GM13976 (cell line): ENCODE results near the gene PRR36.
"Not testable (repeated sequence)": the region's sequence is repeated elsewhere in the genome, so short reads cannot be mapped to it uniquely, and the experiment has no call there.

Source experiments
- DNase-seq: peaks from one replicate; pipeline ENCODE4 v3.0.0; 2012; ENCODE audit warnings: low spot score
- in situ Hi-C: fragments of 300-500 bp; cut with MboI; formaldehyde crosslinking; loops from one replicate; pipeline ENCODE4 v1.12.0; 2022; ENCODE audit warnings: low sequenced_read_pairs, mixed read lengths, inconsistent platforms; ENCODE audit not compliant: unreplicated experiment
- TF ChIP-seq, protein P1 (sequence below): IDR thresholded peaks from 2 replicates; pipeline ENCODE4 v1.5.1; 2012; ENCODE audit warnings: borderline replicate concordance, mild to moderate bottlenecking; ENCODE audit not compliant: insufficient read depth; ENCODE audit errors: extremely low read depth, missing control alignments, control extremely low read depth

The PRR36 gene

DNA sequence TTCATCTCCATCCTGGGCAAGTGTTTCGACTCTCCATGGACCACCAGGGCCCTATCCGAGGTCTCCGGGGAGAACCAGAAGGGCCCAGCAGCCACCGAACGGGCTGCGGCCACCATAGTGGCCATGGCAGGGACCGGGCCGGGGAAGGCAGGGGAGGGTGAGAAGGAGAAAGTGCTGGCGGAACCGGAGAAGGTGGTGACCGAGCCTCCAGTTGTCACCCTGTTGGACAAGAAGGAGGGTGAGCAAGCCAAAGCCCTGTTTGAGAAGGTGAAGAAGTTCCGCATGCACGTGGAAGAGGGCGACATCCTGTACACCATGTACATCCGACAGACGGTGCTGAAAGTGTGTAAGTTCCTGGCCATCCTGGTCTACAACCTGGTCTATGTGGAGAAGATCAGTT is 24.8 kb upstream of the PRR36 start:
- TF ChIP-seq, protein P1, sequence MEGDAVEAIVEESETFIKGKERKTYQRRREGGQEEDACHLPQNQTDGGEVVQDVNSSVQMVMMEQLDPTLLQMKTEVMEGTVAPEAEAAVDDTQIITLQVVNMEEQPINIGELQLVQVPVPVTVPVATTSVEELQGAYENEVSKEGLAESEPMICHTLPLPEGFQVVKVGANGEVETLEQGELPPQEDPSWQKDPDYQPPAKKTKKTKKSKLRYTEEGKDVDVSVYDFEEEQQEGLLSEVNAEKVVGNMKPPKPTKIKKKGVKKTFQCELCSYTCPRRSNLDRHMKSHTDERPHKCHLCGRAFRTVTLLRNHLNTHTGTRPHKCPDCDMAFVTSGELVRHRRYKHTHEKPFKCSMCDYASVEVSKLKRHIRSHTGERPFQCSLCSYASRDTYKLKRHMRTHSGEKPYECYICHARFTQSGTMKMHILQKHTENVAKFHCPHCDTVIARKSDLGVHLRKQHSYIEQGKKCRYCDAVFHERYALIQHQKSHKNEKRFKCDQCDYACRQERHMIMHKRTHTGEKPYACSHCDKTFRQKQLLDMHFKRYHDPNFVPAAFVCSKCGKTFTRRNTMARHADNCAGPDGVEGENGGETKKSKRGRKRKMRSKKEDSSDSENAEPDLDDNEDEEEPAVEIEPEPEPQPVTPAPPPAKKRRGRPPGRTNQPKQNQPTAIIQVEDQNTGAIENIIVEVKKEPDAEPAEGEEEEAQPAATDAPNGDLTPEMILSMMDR: no peak
- no peak for DNase-seq
- in situ Hi-C loops: no loop called here

DNA sequence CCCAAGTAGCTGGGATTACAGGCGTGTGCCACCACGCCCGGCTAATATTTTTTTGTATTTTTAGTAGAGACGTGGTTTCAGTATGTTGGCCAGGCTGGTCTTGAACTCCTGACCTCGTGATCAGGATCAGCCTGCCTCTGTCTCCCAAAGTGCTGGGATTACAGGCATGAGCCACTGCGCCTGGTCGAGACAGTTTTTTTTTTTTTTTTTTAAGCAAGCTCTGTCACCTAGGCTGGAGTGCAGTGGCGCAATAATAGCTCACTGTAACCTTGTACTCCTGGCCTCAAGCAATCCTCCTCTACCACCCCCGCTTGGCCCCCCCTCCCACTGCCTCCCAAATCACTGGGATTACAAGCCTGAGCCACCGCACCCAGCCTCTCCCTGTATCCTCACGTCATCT is 23.1 kb upstream of the PRR36 start:
- in situ Hi-C loops: no loop called here
- no peak for DNase-seq
- TF ChIP-seq, protein P1: no peak

DNA sequence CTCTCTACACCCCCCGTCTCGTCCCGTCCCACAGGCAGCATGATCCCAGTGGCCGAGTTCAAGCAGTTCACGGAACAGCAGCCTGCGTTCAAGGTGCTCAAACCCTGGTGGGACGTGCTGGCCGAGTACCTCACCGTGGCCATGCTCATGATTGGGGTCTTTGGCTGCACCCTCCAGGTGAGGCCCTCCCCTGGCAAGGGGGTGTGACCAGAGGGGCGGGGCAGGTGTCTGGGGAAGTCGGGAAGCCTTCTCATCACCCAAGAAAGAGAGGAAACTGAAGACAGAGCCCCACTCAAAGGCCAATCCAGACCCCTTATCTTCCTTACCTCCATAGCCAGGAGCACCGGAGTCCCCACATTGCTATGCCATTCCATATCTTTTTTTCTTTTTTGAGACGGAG is 21.4 kb upstream of the PRR36 start:
- TF ChIP-seq, protein P1: no peak
- in situ Hi-C loops: no loop called here
- DNase-seq: no peak

DNA sequence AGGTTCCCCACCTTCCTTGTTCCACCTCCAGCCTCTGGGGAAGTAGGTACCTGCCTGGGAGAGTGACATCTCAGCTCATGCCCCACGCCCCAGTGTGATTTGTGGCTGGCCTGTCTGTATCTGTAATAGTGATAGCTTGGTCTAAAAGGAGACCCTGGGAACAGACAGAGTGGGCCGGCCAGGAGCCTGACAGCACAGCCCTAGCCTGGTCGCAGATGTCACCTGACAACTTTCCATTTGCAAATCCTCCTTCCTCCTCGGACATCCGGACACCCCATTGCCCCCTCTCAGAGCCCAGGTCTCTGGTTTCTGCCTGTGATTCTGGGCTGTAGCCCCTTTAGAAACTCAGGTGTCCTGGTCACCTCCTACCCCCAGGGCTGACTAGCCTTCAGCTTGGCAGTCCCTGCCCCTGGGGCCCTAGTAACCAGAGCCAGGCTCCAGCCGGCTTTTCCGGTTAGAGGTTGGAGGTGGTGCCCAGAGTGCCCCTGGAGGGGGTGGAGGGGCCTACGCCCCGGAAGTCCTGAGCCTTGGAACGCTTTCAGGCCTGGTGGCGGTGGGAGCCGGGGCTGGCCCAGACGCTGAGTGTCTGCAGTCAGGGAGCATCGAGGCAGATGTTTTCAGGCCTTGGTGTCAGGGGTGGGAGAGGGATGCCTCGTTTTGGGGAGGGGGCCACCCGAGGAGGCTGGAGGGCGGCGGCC is 20.6 kb upstream of the PRR36 start:
- in situ Hi-C loops: no loop called here
- no peak for DNase-seq
- TF ChIP-seq, protein P1: no peak

DNA sequence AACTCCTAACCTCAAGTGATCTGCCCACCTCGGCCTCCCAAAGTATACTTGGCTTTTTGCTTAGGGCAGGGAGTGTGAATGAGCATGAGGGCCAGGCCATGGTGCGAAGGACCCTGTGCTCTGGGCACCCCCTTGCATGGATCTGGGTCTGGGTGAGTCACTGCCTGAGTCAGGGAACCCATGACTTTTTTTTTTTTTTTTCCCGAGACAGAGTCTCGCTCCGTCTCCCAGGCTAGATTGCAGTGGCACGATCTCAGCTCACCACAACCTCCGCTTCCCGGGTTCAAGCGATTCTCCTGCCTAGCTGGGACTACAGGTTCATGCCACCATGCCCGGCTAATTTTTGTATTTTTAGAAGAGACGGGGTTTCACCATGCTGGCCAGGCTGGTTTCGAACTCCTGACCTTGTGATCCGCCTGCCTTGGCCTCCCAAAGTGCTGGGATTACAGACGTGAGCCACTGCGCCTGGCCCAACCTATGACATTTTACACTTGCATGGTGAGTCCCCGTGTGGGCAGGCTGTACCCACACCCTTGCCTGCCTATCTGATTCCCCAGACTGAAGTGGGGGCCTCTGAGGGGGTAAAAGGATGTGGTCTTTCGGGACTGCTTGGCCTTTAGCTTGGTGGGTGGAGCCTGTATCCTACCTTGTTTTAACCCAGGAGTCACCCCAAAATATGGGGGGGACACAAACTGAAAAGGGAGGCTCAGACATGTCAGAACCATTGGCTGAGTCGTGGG is 19.3 kb upstream of the PRR36 start:
- in situ Hi-C loops, DNase-seq: not testable (repeated sequence)

DNA sequence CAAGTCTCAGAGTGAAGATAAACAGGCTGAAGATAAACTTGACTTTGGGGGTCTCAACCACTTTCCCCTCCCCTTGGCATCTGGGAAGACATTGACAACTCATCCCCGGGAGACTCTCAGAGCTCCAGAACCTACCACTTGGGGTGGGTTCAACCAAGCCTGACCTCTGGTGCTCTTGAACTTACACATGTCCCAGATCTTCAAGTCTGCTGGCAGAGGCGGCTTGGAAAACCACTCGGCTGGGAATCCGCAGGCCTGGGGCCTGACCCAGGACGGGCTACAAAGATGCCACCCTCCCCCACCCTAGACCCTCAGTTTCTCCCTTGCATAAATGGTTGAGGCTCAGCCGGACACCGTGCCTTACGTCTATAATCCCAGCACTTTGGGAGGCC is 14.6 kb upstream of the PRR36 start:
- no peak for DNase-seq

DNA sequence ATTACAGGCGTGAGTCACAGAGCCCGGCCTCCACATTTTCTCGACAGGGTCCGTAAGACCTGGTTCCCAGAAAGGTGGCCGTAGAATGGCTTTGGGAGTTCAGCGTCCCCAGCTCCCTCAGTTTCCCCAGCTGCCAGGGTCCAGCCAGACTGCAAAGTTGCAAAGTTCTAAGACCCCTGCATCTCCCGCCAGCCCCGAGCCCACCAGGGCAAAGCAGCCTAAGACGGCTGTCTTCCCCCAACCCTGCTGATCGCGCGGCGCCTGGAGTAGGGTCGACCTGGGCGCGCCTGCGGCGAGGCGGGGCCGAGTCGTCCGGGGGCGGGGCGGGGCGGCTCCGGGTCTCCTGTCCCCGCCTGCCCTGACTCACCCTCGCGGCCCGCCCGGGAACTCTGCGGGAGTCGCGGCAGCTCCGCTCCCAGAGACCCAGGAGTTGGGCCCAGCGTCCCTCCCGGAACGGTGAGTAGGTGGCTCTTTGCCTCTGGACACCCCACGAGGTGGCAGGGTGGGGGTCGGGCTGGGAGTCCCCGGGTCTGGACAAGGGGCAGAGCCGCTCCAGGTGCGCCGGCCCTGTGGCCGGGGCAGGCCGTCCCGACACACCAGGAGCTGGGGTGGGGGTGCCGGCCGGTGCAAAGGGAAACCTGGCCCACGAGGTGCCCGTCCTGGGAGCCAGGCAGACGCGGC is 14.1 kb upstream of the PRR36 start, which contains the start of gene LRRC8E:
Gene LRRC8E, plus strand, starts transcription at position 366 of the 681 bp plus-strand sequence. CDS start 7,094 bp downstream, outside the sequence.
- TF ChIP-seq, protein P1: no peak
- in situ Hi-C loops: no loop called here
- DNase-seq: no peak

More for the DNA sequence above, 14.6 kb upstream of the PRR36 start:
- in situ Hi-C loops: no loop called here
- TF ChIP-seq, protein P1: no peak
